Astrocyte (in vitro differentiated cells and primary cell): Measurements from ENCODE around the gene NIPSNAP2. TPM values are rescaled to one million over a fixed set of nuclear protein-coding genes. Genes with fewer than 3 reads are reported as not detected.

ENCODE experiments used
- DNase-seq: peaks from one replicate; pipeline ENCODE4 v3.0.0-alpha.2; 2010; ENCODE audit warnings: low read depth
- FAIRE-seq: peaks from 2 replicates; lab custom pipeline; 2011; peaks lifted over from hg19 to GRCh38; lab: Jason Lieb, UNC
- H2AFZ ChIP-seq: 2 replicates; pipeline ENCODE4 v1.6.0; 2012; ENCODE audit warnings: low read depth, low read length, inconsistent platforms
- H3K27ac ChIP-seq: 2 replicates; pipeline ENCODE4 v1.5.1; 2011; ENCODE audit warnings: low read depth, low read length, inconsistent platforms
- H3K27me3 ChIP-seq: 2 replicates; pipeline ENCODE4 v1.6.0; 2011; ENCODE audit warnings: low read length, inconsistent platforms; ENCODE audit not compliant: insufficient read depth
- H3K36me3 ChIP-seq: 2 replicates; pipeline ENCODE4 v1.5.1; 2011; ENCODE audit warnings: low read length, inconsistent platforms; ENCODE audit not compliant: insufficient read depth
- H3K4me1 ChIP-seq: 2 replicates; pipeline ENCODE4 v1.5.1; 2011; ENCODE audit warnings: low read length, inconsistent platforms; ENCODE audit not compliant: insufficient read depth
- H3K4me2 ChIP-seq: 2 replicates; pipeline ENCODE4 v1.6.0; 2012; ENCODE audit warnings: low read length, inconsistent platforms
- H3K4me3 ChIP-seq: 2 replicates; pipeline ENCODE4 v1.5.1; 2011; ENCODE audit warnings: low read depth, mild to moderate bottlenecking, low read length, inconsistent platforms; ENCODE audit not compliant: insufficient read depth
- H3K79me2 ChIP-seq: 2 replicates; pipeline ENCODE4 v1.6.0; 2012; ENCODE audit warnings: mild to moderate bottlenecking, low read length, inconsistent platforms; ENCODE audit not compliant: insufficient read depth
- H3K9ac ChIP-seq: 2 replicates; pipeline ENCODE4 v1.6.0; 2012; ENCODE audit warnings: mild to moderate bottlenecking, low read length, inconsistent platforms
- H3K9me3 ChIP-seq: 2 replicates; pipeline ENCODE4 v1.5.1; 2012; ENCODE audit warnings: low read depth, mild to moderate bottlenecking, low read length, inconsistent platforms; ENCODE audit not compliant: insufficient read depth
- H4K20me1 ChIP-seq: 2 replicates; pipeline ENCODE4 v1.6.0; 2012; ENCODE audit warnings: low read length, inconsistent platforms; ENCODE audit not compliant: insufficient read depth
- H3K27ac Mint-ChIP-seq: one replicate; pipeline ENCODE4 v1.8.0; 2021; ENCODE audit warnings: mild to moderate bottlenecking, mixed read lengths; ENCODE audit not compliant: unreplicated experiment
- H3K27me3 Mint-ChIP-seq: one replicate; pipeline ENCODE4 v1.8.0; 2021; ENCODE audit warnings: low read depth, mixed read lengths; ENCODE audit not compliant: unreplicated experiment
- H3K36me3 Mint-ChIP-seq: one replicate; pipeline ENCODE4 v1.8.0; 2021; ENCODE audit warnings: low read depth, mixed read lengths; ENCODE audit not compliant: unreplicated experiment
- H3K4me1 Mint-ChIP-seq: one replicate; pipeline ENCODE4 v1.8.0; 2021; ENCODE audit warnings: low read depth, mixed read lengths; ENCODE audit not compliant: unreplicated experiment
- H3K4me3 Mint-ChIP-seq: one replicate; pipeline ENCODE4 v1.8.0; 2021; ENCODE audit warnings: mild to moderate bottlenecking, moderate library complexity, mixed read lengths; ENCODE audit not compliant: unreplicated experiment
- H3K9me3 Mint-ChIP-seq: one replicate; pipeline ENCODE4 v1.8.0; 2021; ENCODE audit warnings: mild to moderate bottlenecking, mixed read lengths; ENCODE audit not compliant: unreplicated experiment
- EZH2 ChIP-seq: IDR thresholded peaks from 2 replicates; pipeline ENCODE4 v1.6.1; 2012; ENCODE audit warnings: mild to moderate bottlenecking, low read length, inconsistent platforms; ENCODE audit not compliant: insufficient read depth
- total RNA-seq: library from RNA; stranded (reverse); gene quantifications from 2 replicates; pipeline ENCODE4 v1.2.1, GENCODE V29; 2021
- TF ChIP-seq, protein P1 (sequence below): IDR thresholded peaks from 2 replicates; pipeline ENCODE4 v1.5.1; 2011; ENCODE audit warnings: low read depth, mild to moderate bottlenecking, inconsistent platforms, low read length, moderate library complexity; ENCODE audit not compliant: insufficient read depth

NIPSNAP2 gene
- total RNA-seq, 1 donor from 2014 or later: 33.2 TPM

DNA sequence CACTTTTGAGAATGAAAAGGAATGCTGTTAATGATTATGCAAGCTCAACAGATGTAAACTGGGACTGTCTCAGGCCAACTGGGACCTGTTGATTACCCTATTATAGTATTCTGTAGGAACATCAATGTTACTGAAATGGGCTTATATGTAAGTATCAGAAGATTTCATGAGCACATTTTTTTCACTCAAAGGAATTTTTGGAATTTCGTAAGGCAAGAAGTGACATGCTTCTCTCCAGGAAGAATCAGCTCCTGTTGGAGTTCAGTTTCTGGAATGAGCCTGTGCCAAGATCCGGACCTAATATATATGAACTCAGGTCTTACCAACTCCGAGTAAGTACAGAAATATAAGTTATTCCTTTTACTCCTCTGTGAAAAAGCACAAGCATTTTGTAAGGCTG is 19.2 kb downstream of the NIPSNAP2 start:
- H3K4me1 Mint-ChIP-seq: no peaks in the 10 kb centered on the region
- no peak for DNase-seq
- Histone ChIP-seq H3K36me3 (peaks cover 52% of the 10 kb centered on the region), H2AFZ (no peak overlapping the region), H3K9me3 (no peaks in the 10 kb centered on the region), H3K4me1 (no peaks in the 10 kb centered on the region), H3K9ac (no peak overlapping the region), H3K27ac (no peak overlapping the region), H3K4me2 (no peak overlapping the region), H3K4me3 (no peak overlapping the region), H4K20me1 (no peaks in the 10 kb centered on the region), H3K79me2 (no peaks in the 10 kb centered on the region), H3K27me3 (no peaks in the 10 kb centered on the region)
- no peak for FAIRE-seq
- H3K36me3 Mint-ChIP-seq: peaks cover 13% of the 10 kb centered on the region
- peaks cover 2% of the 10 kb centered on the region for H3K9me3 Mint-ChIP-seq
- no peak overlapping the region for H3K4me3 Mint-ChIP-seq
- H3K27me3 Mint-ChIP-seq: no peaks in the 10 kb centered on the region
- H3K27ac Mint-ChIP-seq: no peak overlapping the region
- TF ChIP-seq, protein P1, sequence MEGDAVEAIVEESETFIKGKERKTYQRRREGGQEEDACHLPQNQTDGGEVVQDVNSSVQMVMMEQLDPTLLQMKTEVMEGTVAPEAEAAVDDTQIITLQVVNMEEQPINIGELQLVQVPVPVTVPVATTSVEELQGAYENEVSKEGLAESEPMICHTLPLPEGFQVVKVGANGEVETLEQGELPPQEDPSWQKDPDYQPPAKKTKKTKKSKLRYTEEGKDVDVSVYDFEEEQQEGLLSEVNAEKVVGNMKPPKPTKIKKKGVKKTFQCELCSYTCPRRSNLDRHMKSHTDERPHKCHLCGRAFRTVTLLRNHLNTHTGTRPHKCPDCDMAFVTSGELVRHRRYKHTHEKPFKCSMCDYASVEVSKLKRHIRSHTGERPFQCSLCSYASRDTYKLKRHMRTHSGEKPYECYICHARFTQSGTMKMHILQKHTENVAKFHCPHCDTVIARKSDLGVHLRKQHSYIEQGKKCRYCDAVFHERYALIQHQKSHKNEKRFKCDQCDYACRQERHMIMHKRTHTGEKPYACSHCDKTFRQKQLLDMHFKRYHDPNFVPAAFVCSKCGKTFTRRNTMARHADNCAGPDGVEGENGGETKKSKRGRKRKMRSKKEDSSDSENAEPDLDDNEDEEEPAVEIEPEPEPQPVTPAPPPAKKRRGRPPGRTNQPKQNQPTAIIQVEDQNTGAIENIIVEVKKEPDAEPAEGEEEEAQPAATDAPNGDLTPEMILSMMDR: no peak
- no peak for TF ChIP-seq EZH2

DNA sequence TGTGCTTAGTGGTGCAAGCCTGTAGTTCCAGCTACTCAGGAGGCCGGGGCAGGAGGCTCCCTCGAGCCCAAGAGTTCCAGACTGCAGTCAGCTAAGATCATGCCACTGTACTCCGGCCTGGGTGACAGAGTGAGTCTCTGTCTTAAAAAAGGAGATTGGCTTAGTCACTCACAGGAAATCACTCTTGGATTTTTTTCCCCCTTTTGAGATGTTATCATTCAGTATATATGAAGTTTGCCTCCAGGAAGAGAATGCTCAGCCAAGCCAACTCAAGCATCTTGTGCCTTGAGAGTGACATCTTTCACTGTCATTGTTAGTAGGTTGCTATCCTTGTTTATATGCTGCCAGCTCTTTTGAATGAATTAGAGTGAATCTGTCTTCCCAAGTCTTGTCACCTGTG is 28.0 kb downstream of the NIPSNAP2 start:
- Mint-ChIP-seq H3K4me1 (no peaks in the 10 kb centered on the region), H3K36me3 (peaks cover 12% of the 10 kb centered on the region), H3K4me3 (no peak overlapping the region), H3K27ac (no peak overlapping the region), H3K27me3 (no peaks in the 10 kb centered on the region), H3K9me3 (no peaks in the 10 kb centered on the region)
- Histone ChIP-seq H2AFZ (no peak overlapping the region), H3K4me3 (no peak overlapping the region), H3K4me2 (no peak overlapping the region), H3K79me2 (no peaks in the 10 kb centered on the region), H3K9me3 (no peaks in the 10 kb centered on the region), H3K27me3 (no peaks in the 10 kb centered on the region), H3K9ac (no peak overlapping the region), H4K20me1 (no peaks in the 10 kb centered on the region), H3K36me3 (peaks cover 12% of the 10 kb centered on the region), H3K4me1 (no peaks in the 10 kb centered on the region), H3K27ac (no peak overlapping the region)
- FAIRE-seq (no peak), DNase-seq (no peak)
- TF ChIP-seq, protein P1: no peak
- no peak for TF ChIP-seq EZH2

DNA sequence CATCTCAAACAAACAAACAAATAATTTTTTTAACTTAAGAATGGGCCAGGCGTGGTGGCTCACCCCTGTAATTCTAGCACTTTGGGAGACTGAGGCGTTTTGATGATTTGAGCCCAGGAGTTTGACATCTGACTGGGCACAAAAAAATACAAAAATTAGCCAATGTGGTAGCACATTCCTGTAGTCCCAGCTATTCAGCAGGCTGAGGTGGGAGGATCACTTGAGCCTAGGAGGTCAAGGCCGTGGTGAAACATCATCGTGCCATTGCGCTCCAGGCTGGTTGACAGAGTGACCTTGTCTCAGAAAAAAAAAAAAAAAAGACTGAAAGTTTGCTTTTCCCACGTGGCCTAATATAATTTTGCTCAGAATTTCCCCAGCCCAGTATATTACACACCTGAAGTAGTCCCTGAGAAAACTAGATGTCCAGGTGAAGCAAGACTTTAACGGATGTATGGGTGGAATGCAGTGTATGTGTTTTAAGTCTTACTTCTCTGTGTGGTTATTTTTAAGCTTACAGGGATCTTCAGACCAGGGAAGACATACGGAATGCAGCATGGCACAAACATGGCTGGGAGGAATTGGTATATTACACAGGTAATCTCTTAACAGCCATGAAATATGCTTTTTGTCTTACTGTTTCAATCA is 32.6 kb downstream of the NIPSNAP2 start:
- Mint-ChIP-seq H3K27me3 (no peaks in the 10 kb centered on the region), H3K9me3 (no peaks in the 10 kb centered on the region), H3K4me1 (peaks cover 5% of the 10 kb centered on the region), H3K27ac (no peak overlapping the region), H3K4me3 (no peak overlapping the region), H3K36me3 (peaks cover 9% of the 10 kb centered on the region)
- Histone ChIP-seq H3K27me3 (no peaks in the 10 kb centered on the region), H3K27ac (no peak overlapping the region), H3K9ac (no peak overlapping the region), H3K36me3 (peaks cover 11% of the 10 kb centered on the region), H3K4me2 (no peak overlapping the region), H4K20me1 (no peaks in the 10 kb centered on the region), H3K9me3 (no peaks in the 10 kb centered on the region), H3K4me1 (no peaks in the 10 kb centered on the region), H3K79me2 (no peaks in the 10 kb centered on the region), H3K4me3 (no peak overlapping the region), H2AFZ (no peak overlapping the region)
- FAIRE-seq (no peak), DNase-seq (no peak)
- TF ChIP-seq, protein P1: no peak
- TF ChIP-seq EZH2: no peak
